Stomach (tissue), 4 donors: ENCODE results near the gene CREB3L1.

Source experiments
- EP300 ChIP-seq: sonication (generic); formaldehyde crosslinking; IDR thresholded peaks from one replicate; pipeline ENCODE4 v1.6.1; 2017; ENCODE audit warnings: antibody characterized with exemption
- POLR2AphosphoS5 ChIP-seq, 3 donors: sonication (generic); formaldehyde crosslinking; IDR thresholded peaks; one replicate each; pipeline ENCODE4 v1.6.1; 2016; ENCODE audit warnings: antibody characterized with exemption in 3 of 3
- TF ChIP-seq, protein P1 (sequence below), 7 experiments: fragments of 450-650 bp in 4 of 7; fragments of 200-600 bp in 3 of 7; sonication (generic) in 3 of 7; IDR thresholded peaks; one replicate each; pipeline ENCODE4 v1.5.1; 2016 to 2019; ENCODE audit warnings: antibody characterized with exemption in 7 of 7, control low read depth in 2 of 7, mild to moderate bottlenecking in 1 of 7

DNA sequence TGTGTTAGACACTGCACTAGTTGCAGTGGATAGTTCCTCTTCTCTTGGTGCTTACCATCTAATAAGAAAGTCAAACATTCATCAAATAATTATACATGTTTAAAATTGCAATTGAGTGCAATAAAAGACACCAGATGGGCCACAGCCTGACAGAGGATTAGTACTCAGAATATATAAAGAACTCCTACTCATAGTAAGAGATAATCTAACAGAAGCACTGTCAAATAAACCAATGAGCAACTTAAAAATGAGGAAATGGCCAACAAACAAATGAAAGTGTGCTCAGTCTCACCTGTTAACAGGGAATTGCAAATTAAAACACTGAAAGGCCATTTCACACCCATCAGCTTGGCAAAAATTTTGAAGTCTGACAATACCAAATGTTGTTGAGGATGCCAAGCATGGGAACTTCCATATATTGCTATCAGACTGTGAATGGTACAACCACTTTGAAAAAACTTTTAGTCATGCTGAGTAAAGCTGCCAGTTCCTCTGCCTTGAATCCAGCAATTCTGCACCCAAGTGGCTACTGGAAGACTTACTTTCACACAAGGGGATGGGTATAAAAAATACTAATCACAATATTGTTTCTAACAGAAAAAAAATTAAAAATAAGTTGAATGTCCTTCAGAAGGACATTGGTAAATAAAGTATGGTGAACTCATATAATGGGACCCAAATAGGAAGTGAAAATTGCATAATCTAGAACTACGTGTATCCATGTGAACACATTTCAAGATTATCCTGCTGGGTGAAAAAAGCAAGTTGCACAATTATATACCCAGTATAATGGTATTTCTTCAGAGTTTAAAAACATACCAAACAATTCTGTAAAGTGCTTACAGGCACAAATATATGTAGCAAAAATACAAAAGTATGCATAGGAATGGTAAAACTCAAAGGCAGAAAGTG is 41.4 kb upstream of the CREB3L1 start:
- TF ChIP-seq, protein P1, sequence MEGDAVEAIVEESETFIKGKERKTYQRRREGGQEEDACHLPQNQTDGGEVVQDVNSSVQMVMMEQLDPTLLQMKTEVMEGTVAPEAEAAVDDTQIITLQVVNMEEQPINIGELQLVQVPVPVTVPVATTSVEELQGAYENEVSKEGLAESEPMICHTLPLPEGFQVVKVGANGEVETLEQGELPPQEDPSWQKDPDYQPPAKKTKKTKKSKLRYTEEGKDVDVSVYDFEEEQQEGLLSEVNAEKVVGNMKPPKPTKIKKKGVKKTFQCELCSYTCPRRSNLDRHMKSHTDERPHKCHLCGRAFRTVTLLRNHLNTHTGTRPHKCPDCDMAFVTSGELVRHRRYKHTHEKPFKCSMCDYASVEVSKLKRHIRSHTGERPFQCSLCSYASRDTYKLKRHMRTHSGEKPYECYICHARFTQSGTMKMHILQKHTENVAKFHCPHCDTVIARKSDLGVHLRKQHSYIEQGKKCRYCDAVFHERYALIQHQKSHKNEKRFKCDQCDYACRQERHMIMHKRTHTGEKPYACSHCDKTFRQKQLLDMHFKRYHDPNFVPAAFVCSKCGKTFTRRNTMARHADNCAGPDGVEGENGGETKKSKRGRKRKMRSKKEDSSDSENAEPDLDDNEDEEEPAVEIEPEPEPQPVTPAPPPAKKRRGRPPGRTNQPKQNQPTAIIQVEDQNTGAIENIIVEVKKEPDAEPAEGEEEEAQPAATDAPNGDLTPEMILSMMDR (IDR thresholded peaks at IDR 0.05) = no peak
- TF ChIP-seq POLR2AphosphoS5 (IDR thresholded peaks at IDR 0.05) = no peak
- TF ChIP-seq EP300 = no peak
